NT2/D1 (cell line): ENCODE results near the gene ZNF750.

Source experiments
- YY1 ChIP-seq: IDR thresholded peaks from 2 replicates; pipeline ENCODE4 v1.6.1; 2011; ENCODE audit not compliant: insufficient read length, insufficient read depth
- ZNF274 ChIP-seq: IDR thresholded peaks from 2 replicates; pipeline ENCODE4 v1.6.1; 2011; ENCODE audit warnings: mild to moderate bottlenecking, low read depth, low read length

DNA sequence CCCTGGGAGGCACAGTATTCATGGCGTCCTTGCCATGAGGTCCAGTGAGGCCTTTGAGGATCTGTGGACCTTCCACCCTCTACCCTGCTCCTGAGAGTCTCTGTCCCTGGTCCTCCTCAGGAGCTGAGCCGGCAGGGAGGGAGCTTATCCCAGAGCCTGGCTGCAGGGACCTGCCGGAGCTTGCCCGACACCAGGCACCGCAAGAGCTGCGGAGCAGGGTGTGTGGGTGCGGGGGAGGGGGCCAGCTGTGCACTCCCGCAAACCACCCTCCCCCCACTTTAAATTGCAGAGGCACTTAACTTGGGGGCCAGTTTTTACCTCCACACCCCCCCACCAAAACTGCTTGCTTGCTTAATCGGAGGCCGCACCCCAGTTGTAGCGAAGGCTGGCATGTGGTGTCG lies 609 bp upstream of the ZNF750 start:
- TF ChIP-seq YY1 (no peak), ZNF274 (no peak)
